Measurements from ENCODE around the gene HOXA3.

The HOXA3 gene

DNA sequence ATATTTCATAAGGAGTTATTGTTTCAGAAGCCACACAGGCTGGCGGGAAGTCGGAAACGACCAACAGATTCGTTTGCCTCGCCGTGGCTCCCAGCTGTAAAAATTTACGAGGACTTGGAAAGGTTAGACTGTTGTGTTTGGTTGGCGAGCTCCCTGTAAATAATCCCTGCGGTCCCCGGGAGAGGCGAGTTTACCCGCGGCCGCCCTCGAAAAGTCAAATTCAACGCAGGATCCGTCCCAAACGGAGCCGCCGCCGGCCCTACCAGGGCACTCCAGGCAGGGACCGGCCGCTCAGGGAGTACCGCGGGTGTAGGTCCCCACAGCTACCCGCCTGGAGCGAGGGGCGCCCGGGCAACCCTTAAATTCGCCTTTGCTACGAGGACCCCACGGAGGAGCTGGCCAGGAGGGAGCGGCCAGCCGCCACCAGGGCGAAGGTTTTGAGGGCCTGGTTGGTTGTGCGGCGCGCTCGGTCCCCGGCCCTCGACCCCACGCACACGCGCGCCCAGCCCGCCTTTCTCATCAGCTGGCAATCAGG, 13.7 kb upstream of the HOXA3 start:
- no peak for DNase-seq (ENCODE audit: low read depth)

DNA sequence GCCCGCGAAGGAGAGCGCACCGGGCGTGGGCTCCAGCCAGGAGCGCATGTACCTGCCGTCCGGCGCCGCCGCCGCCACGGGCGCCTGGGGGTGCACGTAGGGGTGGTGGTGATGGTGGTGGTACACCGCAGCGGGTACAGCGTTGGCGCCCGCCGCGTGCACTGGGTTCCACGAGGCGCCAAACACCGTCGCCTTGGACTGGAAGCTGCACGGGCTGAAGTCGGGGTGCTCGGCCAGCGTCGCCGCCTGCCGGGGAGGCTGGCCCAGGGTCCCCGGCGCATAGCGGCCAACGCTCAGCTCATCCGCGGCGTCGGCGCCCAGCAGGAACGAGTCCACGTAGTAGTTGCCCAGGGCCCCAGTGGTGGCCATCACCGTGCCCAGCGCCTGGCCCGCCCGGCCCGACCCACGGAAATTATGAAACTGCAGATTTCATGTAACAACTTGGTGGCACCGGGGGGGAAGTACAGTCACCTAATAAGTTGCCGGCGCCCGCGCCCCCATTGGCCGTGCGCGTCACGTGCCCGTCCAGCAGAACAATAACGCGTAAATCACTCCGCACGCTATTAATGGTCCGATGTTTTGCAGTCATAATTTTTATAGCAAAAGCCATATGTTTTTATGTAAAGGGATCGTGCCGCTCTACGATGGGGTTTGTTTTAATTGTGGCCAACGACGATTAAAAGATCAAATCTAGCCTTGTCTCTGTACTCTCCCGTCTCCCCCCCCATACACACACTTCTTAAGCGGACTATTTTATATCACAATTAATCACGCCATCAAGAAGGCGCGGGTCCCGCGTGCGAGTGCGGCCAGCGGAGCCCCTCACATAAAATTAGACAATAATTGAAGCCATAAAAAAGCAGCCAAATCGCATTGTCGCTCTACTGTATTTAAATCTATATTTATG, 13.0 kb upstream of the HOXA3 start, which contains the start of gene HOXA9:
TSS of gene HOXA9 (minus strand) at position 449 of the 907 bp plus-strand sequence. CDS start at position 369, 80 bp downstream.
- no peak for DNase-seq (ENCODE audit: low read depth)

DNA sequence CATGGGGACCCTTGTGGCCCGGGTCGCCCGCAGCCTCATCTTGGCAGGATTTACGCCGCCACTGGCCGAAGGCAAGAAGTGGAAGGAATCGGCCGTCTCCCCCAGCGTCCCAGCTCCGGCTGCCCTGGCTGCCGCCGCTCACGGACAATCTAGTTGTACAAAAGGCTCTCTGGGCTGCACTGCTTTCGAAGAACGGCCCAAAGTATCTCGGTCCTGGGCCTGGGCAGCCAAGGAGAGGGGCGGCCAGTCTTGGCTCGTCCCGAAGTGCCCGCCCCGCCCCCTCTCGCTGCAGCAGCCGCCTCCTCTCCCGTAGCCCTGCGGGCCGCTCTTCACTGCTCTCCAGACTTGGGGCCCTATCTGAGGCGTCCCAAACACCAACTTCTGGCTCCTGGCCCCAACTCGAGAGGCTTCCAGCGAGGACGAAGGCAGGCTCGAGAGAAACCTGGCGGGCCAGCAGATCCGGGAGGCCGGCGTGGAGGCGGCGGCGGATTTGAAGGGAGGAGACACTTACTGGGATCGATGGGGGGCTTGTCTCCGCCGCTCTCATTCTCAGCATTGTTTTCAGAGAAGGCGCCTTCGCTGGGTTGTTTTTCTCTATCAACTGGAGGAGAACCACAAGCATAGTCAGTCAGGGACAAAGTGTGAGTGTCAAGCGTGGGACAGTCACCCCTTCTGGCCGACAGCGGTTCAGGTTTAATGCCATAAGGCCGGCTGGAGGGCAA, 12.1 kb upstream of the HOXA3 start:
- DNase-seq (ENCODE audit: low read depth): no peak

DNA sequence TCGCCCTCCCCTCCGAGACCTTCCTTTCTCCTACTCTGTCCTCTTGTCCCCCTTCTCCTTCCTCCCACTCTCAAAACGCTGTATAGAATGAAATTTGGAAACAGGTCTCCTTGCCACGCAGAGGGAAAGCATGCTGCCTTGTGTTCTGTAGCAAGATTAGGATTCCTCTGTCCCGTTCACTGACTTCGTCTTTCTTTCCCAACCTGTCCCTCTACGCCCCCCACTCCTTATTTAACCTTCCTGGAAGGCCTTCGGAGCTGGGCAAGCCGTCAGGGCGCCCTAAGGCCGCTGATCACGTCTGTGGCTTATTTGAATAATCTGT, 11.6 kb upstream of the HOXA3 start:
- DNase-seq (ENCODE audit: low read depth): no peak

DNA sequence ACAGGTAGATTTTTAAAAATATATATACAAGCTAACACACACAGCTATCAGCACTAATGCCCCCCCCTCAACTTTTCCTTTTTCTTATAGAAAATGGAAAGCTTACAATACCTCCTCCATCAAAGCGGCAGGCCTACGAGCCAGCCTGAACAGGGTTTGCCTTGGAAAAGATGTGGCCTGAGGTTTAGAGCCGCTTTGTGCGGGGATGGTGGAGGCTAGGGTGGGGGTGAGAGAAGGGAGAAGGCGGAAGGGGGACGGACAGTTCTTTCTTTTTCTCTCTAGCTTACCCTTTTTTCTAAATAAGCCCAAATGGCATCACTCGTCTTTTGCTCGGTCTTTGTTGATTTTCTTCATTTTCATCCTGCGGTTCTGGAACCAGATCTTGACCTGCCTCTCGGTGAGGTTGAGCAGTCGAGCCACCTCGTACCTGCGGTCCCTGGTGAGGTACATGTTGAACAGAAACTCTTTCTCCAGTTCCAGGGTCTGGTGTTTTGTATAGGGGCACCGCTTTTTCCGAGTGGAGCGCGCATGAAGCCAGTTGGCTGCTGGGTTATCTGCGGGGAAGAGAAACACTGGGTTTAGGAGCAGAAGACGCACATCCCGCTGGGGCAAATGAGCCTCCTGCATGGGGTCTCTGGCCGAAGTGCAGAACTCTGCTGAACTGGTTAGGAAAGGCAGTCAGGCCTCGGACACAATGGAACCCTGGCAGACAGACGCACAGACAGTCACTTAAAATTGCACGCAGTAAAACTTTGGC, 11.1 kb upstream of the HOXA3 start:
- DNase-seq (ENCODE audit: low read depth): no peak

DNA sequence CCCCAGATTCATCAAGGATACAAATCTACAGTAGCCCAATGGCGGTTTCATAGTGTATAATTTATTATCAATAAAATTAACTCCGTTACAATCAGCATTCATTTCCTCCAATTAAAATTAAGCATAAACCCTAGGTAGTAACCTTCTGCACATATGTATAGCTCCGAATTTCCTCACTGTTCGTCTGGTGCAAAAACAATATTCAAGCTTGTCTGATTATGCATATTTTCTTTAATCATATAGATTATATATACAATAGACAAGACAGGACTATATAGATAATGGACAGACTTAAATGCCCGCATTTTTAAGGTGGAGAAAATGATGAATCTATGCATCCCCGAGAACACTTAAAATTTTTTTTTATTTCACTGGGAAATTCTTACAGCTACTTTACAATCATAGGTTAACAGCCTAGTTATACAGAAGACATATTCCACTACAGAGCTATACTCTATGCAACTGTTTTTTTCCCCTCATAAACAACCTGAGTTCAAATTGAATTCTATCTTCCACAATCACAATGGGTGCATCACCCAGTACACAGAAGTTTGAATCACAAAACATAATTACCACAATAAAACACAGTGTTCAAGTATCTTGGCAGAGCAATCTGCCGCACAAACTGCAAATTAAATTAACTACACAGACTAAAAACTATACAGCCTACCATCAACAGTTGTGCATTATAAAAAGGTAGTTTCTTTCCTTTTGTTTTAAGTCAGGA, 10.3 kb upstream of the HOXA3 start:
- no peak for DNase-seq (ENCODE audit: low read depth)

DNA sequence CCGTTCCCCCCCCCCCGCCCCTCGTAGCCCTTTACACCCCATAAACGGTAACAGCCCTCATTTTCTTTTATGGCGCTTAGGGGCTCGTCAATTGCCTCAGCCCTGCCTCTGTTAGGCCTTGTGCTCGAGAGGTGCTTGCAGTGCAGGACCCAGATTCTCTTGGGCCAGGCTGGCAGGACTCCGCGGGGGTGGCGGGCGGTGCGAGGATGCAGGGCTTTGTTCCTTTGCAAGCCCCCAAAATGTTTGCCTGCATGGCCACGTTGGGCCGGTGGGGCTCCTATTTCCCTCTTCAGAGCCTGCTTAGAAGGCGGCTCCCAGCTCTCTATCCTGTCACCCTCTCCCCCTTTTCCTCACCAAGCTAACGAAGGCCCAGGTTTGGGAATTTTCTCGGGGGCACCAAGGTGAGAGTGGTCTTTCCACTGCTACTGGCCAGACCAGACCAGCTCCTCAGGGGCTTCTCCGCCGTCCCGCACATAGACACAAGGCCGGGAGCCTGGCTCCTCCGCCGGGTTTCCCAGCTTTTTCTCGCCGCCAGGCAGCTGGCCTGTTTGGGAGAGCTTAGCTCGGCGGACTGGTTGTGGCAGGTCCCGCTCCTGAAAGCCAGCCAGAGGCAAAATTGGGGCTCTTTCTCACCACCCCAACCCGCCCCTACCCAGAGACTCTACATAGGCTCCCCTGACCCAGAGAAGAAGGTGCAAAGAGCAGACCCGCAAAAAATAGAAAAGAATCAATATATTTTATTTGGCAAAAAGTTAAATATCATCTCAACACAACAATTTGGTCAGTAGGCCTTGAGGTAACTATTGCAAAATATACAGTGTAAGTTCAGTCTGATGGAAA, 9.6 kb upstream of the HOXA3 start:
- no peak for DNase-seq (ENCODE audit: low read depth)

DNA sequence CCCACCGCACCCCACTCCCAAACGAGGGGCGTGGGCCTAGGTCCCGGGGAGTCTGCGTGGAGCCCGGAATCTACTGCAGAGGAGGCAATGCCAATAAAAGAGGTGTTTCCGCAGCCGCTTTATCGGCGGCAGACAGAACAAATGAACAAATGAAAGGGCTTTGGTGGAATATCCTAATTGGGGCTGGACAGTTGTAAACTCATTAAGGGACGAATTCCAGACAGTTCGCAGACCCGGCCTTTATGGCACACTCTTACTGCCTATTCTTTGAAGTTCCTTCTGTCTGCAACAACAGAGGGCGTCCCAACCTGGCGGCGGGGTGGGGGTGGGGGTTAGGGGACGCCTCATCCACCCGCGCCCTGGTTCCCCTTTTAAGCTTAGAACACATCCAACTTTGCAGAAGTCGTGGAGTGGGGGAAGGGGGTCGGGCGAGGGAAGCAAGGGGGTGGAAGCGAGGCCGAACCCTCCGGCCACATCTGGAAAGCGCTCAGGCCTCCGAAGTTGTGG, 8.9 kb upstream of the HOXA3 start:
- no peak for DNase-seq (ENCODE audit: low read depth)

DNA sequence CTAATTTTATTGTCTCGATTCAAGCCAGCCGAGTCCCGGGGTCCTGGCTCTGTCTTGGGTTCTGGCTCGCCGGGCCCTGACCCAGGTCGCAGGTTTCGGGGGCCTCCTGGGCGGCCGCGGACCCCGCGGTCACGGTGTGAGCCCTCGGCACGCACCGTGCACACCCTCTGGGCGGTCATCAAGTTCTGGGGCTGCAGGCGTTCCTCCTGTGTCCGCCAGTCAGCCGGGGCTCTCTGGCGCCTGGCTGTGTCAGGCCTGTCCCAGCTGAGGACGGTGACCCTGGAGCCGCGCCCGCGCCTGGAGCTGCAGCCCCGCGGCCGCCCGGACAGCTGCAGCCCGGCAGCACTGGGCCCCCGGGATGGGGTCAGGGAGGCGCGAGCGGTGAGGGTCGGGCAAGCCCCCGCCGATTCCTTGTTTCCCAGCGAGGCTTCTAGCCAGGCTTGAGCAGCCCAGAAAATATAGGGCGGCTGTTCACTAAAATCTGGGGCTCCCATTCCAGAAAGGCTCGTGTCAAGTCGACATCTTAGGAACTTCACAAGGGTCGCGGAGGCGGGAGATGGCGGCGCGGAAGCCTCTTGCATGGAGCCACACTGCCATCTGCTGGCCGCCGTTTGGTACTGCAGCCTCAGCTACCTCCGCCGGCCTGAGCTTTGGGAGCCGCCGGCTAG, 8.3 kb upstream of the HOXA3 start:
- DNase-seq (ENCODE audit: low read depth): peak; percentile 69

DNA sequence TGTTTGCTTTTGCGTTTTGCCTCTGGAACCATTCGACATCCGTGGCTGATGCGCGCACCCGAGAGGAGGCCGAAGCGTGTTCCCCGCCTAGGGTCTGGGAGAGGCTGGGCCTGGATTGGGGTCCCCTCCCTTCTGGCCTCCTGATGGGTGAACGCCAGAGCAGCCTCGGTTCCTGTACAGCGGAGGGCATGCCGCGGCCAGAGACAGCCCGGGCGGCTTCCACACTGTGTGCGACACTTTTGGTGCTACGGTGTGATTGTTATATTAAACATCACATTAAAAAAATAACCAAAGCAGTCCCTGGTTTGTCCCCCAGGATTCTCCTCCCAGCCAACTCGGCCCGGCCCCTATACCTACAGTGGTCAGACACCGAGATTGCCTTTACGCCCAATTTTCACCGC, 7.8 kb upstream of the HOXA3 start:
- DNase-seq (ENCODE audit: low read depth): no peak

DNA sequence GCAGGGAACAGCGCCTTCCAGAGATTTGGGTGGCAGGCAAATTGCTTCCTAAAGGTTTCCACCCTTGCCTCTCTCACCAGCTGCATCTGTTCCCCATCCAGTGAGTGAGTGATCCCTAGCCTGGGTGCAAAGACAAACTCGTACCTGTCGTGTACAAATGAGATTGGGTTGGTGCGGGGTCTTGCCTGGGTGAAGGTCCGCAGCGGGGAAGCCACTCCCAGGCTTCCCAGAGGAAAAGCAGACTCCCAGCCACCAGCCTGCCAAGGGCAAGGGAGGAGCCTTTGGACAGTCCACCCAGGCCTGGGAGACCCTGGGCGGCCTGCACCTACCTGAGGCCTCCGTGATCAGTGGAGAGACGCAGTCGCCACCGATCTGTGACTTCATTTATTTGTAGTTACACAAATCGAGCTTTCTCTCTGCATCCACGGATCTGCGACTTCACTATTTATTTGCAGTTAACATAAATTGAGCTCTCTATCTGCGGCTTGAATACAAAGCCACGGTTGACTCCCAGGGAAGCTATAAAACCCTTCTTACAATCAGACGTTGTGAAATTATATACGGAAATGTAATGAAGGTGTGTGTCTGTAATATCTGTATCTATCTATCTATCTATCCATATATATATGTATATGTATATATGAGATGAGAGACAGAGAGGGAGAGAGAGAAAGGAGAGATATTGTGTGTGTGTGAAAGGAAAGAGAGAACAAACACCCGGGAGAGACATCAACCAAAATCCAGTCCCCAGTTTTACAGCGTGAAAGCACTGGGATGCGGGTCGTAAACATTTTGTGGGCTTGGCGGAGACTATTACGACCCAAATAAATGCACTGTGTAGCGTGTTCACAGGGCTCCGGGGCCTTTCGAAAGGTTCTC, 7.1 kb upstream of the HOXA3 start:
- no peak for DNase-seq (ENCODE audit: low read depth)

DNA sequence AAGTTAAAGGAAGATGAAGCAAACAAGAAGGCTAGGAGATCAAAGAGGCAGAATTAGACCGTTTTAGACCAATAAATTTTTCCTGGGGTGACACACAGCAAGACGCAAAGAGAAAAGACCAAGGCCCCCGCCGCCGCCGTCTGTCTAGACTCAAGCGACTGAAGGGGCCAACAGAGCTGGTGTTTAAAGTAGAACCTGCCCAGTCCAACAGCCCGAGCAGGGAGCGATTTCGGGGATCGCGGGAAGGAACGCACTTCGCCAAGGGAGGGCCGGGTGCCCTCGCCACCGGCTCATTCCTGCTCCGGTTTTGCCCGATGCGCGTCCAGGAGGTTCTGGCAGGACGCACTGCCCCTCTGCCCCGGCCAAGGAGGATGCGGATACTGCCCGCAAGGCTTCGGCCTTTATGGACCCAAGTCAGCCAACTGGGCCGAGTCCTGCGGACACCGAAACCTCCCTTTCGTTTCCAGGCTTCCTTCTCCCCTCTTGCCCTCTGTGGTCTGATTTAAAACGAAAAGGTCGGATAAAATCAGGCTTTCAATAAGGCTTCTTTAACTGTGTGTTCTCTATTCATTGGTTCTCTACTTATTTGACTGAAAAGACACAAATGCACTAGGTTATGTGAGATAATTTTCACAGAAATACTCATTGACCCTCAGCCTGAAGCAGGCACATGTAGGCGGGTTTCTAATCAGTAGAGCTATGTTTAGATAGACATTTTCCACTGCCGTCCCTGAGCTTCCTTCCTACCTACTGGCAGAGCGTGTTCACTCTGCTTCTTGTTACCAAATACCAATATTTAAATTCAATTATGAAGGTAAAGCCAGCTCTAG, 6.3 kb upstream of the HOXA3 start:
- no peak for DNase-seq (ENCODE audit: low read depth)

DNA sequence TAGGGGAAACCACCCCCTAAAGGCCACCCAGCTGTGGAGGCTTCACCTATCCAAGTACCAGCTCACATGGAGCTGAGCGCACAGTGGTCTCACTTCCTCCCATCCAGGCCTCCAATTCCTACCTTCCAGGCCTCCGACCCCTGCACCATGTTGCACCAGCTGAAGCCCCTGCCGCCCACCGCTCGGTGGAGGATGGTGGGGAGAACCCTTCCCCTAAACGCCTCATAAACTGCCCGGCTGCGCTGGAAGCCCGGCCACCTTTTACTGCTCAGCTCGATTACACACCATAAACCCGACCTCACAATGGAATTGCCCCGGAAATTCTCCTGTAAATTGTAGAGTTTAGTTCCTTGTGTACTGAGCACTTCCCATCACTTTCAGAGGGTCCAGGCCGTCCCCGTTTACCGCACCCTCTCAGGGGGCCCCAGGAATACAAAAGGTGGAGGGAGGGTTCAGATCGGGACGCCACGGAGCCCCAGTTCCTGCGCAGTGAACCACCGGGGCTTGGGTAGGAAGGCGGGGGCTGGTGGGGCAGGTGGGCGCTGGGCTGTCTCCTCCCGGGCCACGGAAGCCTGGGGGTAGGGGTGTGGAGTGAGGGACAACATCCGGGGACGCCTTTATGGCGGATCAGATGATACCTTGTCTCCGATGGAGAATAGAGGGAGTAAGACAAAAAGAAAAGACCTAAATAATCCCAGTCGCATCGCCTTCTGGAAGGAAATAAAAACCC, 5.5 kb upstream of the HOXA3 start:
- DNase-seq (ENCODE audit: low read depth): no peak

DNA sequence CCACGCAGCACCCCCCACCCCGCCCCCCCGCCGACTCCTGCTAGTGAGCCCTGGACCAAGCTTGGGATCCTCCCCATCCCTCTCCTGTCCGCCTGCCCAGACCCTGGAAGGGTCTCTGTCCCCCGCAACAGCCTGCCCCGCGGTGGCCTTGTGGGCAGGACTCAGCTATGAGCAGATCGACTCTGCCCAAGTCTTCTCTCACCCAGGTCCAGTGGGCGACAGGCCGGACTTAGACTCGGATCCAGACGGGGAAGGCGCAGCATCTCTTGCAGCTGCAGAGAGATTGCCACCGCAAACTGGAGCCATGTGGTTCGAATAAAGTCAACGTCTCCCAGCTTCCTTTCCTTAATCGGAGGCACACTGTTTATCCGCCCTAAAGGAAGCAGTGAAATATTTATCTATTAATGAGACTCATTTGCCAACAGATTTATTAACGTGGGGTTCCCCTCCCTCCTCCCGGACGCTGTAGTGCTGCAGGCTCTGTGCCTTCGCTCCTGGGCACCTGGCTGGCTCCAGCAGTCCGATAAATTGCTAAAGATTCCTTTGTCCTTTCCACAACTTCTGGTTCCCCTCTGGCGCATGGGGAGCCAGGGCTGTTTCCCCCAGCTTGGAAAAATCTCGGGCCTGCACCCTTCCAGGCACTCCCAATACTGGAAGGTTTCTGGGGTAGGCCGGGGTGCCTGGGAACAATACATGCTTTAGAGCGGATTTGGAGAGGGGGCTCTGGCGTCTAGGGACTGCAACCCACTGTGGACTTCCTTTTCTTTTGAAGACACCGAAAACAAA, 4.7 kb upstream of the HOXA3 start:
- no peak for DNase-seq (ENCODE audit: low read depth)

DNA sequence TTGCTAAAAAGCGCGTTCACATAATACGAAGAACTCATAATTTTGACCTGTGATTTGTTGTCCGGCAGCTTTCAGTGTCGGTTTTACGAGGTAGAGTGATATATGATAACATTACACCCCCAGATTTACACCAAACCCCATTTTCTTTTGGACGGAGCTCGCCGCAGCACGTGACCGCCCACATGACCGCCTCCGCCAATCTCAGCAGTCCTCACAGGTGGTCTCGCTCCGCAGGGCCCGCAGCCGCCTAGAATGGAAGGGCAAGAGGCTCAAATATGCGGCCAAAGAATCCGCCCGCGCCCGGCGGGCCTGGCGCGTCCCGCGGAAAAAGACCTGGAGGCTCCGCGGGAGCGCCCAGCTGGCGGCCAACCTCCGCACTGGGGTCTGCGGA, 4.1 kb upstream of the HOXA3 start, which contains the start of gene HOXA7:
TSS of gene HOXA7 (minus strand) at position 168 of the 391 bp plus-strand sequence. CDS start at position 38, 130 bp downstream.
- no peak for DNase-seq (ENCODE audit: low read depth)

DNA sequence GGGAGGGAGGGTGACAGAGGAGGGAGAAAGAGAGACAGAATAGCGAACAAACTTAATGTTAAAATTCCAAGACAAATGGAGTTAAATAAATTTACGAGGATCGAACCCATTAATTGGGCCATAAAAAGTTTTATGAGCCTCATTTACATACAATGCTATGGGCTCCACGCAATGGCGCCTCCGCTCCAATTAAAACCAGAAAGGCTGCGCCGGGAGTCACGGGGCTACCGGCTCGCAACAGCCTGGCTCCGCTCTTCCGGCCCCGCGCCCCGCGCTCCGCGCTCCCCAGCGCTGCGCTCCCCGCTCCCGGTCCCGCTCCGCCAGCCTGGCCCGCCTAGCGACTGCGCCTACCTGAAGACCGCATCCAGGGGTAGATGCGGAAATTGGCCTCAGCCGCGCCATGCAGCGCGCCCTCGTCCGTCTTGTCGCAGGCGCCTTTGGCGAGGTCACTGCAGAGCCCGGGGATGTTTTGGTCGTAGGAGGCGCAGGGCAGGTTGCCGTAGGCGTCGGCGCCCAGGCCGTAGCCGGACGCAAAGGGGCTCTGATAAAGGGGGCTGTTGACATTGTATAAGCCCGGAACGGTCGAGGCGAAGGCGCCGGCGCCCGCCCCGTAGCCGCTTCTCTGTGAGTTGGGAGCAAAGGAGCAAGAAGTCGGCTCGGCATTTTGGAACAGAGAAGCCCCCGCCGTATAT, 3.6 kb upstream of the HOXA3 start:
- DNase-seq (ENCODE audit: low read depth): no peak
